B cell (primary cell): ENCODE results near the gene MUC6. TPM values are rescaled to one million over a fixed set of nuclear protein-coding genes. Genes with fewer than 3 reads are reported as not detected.

ENCODE experiments used
- ATAC-seq: fragments of 200-7000 bp; cut with Tn5 transposase; one replicate; pipeline ENCODE4 v1.10.0; 2021; ENCODE audit warnings: low read depth, mild to moderate bottlenecking, moderate number of reproducible peaks, moderate library complexity
- CTCF ChIA-PET: fragments of 350-600 bp; sonication (Branson Sonifier 250); formaldehyde crosslinking; loops from one replicate; lab custom pipeline; 2021; ENCODE audit warnings: antibody characterized with exemption, inconsistent platforms; lab: Charles Lee
- POLR2A ChIA-PET: fragments of 350-600 bp; sonication (Branson Sonifier 250); formaldehyde crosslinking; loops from one replicate; lab custom pipeline; 2021; ENCODE audit warnings: antibody characterized with exemption; lab: Charles Lee
- DNase-seq: peaks from one replicate; pipeline ENCODE4 v3.0.0; 2013
- H2AFZ ChIP-seq: 2 replicates; pipeline ENCODE4 v1.6.1; 2012; ENCODE audit warnings: mild to moderate bottlenecking, low read depth, low read length; ENCODE audit not compliant: insufficient read depth, poor library complexity, severe bottlenecking
- H3K27ac ChIP-seq, 2 donors: 1 replicate in 1 of 2; 2 replicates in 1 of 2; pipeline ENCODE4 v1.5.1; 2012 to 2013; ENCODE audit warnings: low read length in 2 of 2, mild to moderate bottlenecking in 2 of 2, moderate library complexity in 1 of 2
- H3K27me3 ChIP-seq, 4 experiments: fragments of 200-600 bp in 1 of 4; sonication (generic) in 1 of 4; replicated peaks in 1 of 4; 1 replicate in 2 of 4; 2 replicates in 2 of 4; pipeline versions ENCODE4 v1.6.1 to v1.7.0; 2013 to 2016; ENCODE audit warnings: low read length in 3 of 4, mild to moderate bottlenecking in 2 of 4, mixed read lengths in 1 of 4, moderate library complexity in 1 of 4; ENCODE audit not compliant: insufficient read depth in 4 of 4, control insufficient read depth in 3 of 4; ENCODE audit errors: control extremely low read depth in 1 of 4
- H3K36me3 ChIP-seq, 2 experiments: replicated peaks in 1 of 2; 1 replicate in 1 of 2; 2 replicates in 1 of 2; pipeline versions ENCODE4 v1.6.1 to v1.7.1; 2013; ENCODE audit warnings: low read length in 1 of 2; ENCODE audit not compliant: insufficient read depth in 2 of 2, control insufficient read depth in 1 of 2; ENCODE audit errors: control extremely low read depth in 1 of 2, extremely low read depth in 1 of 2
- H3K4me1 ChIP-seq, 2 donors: fragments of 200-600 bp in 1 of 2; sonication (generic) in 1 of 2; 1 replicate in 1 of 2; 2 replicates in 1 of 2; pipeline versions ENCODE4 v1.5.1 to v1.6.1; 2013 to 2017; ENCODE audit warnings: low read length in 2 of 2; ENCODE audit not compliant: control insufficient read depth in 2 of 2, insufficient read depth in 2 of 2
- H3K4me2 ChIP-seq: replicated peaks from 2 replicates; pipeline ENCODE3; 2012; ENCODE audit warnings: mild to moderate bottlenecking, low read depth, low read length; ENCODE audit not compliant: poor library complexity, severe bottlenecking
- H3K4me3 ChIP-seq, 5 experiments: fragments of 200-600 bp in 1 of 5; sonication (generic) in 1 of 5; 1 replicate in 3 of 5; 2 replicates in 2 of 5; pipeline versions ENCODE4 v1.5.1 to v1.7.0; 2011 to 2016; ENCODE audit warnings: low read length in 4 of 5, mild to moderate bottlenecking in 4 of 5, low read depth in 2 of 5, control low read depth in 1 of 5, moderate library complexity in 1 of 5; ENCODE audit not compliant: insufficient read depth in 1 of 5; ENCODE audit errors: control extremely low read depth in 1 of 5, extremely low read depth in 1 of 5
- H3K79me2 ChIP-seq: fragments of 200-600 bp; sonication (generic); one replicate; pipeline ENCODE4 v1.6.0; 2016; ENCODE audit warnings: low read length; ENCODE audit not compliant: control insufficient read depth, insufficient read depth
- H3K9ac ChIP-seq: fragments of 200-600 bp; sonication (generic); 2 replicates; pipeline ENCODE4 v1.6.1; 2017; ENCODE audit warnings: mild to moderate bottlenecking, low read length, moderate library complexity
- H3K9me3 ChIP-seq, 3 donors: one replicate each; pipeline versions ENCODE4 v1.6.1 to v1.7.1; 2013; ENCODE audit warnings: low read length in 2 of 3; ENCODE audit not compliant: control insufficient read depth in 2 of 3, insufficient read depth in 1 of 3; ENCODE audit errors: control extremely low read depth in 1 of 3
- H4K20me1 ChIP-seq: 2 replicates; pipeline ENCODE4 v1.6.0; 2012; ENCODE audit warnings: mild to moderate bottlenecking, low read length; ENCODE audit not compliant: insufficient read depth, control insufficient read depth, poor library complexity, severe bottlenecking
- H3K27ac Mint-ChIP-seq: one replicate; pipeline ENCODE4 v1.8.0; 2021; ENCODE audit warnings: mixed read lengths
- H3K27me3 Mint-ChIP-seq: one replicate; pipeline ENCODE4 v1.8.0; 2021; ENCODE audit warnings: mixed read lengths
- H3K4me1 Mint-ChIP-seq: one replicate; pipeline ENCODE4 v1.8.0; 2021; ENCODE audit warnings: mixed read lengths
- H3K4me3 Mint-ChIP-seq: one replicate; pipeline ENCODE4 v1.8.0; 2021; ENCODE audit warnings: mixed read lengths
- H3K9me3 Mint-ChIP-seq: one replicate; pipeline ENCODE4 v1.8.0; 2022; ENCODE audit warnings: mixed read lengths; ENCODE audit not compliant: insufficient read depth
- EZH2 ChIP-seq: IDR thresholded peaks from 2 replicates; pipeline ENCODE4 v1.6.1; 2012; ENCODE audit warnings: borderline replicate concordance, low read depth, mild to moderate bottlenecking, moderate library complexity, low read length; ENCODE audit not compliant: insufficient read depth, poor library complexity, severe bottlenecking
- WGBS: methylation state at CpG from one replicate; pipeline ENCODE4 v1.1.5; 2013; ENCODE audit warnings: missing lambda C conversion rate; ENCODE audit not compliant: insufficient coverage; 5-methylcytosine and 5-hydroxymethylcytosine counted together
- intact Hi-C: fragments of 100-400 bp; cut with micrococcal nuclease; formaldehyde crosslinking; loops from one replicate; pipeline ENCODE4 v1.10.0; 2022
- polyA plus RNA-seq: library from polyadenylated mRNA; depleted of rRNA; stranded (reverse); fragments of >200 nt; gene quantifications from 2 replicates; pipeline ENCODE4 v1.2.3, GENCODE V29; 2012
- total RNA-seq, 2 donors: library from RNA; stranded (reverse); fragments of 120-200 nt in 1 of 2; gene quantifications; 1 replicate in 1 of 2; 2 replicates in 1 of 2; pipeline versions ENCODE4 v1.2.3 to v1.2.4, GENCODE V29; 2013 to 2022
- TF ChIP-seq, protein P1 (sequence below): fragments of 200-600 bp; IDR thresholded peaks from one replicate; pipeline ENCODE4 v1.8.0; 2022; ENCODE audit warnings: antibody characterized with exemption, mild to moderate bottlenecking

MUC6 gene
- total and polyA plus RNA-seq, 2 donors (not counting 1 experiment from before 2014, with no cell fraction given), result not detected

DNA sequence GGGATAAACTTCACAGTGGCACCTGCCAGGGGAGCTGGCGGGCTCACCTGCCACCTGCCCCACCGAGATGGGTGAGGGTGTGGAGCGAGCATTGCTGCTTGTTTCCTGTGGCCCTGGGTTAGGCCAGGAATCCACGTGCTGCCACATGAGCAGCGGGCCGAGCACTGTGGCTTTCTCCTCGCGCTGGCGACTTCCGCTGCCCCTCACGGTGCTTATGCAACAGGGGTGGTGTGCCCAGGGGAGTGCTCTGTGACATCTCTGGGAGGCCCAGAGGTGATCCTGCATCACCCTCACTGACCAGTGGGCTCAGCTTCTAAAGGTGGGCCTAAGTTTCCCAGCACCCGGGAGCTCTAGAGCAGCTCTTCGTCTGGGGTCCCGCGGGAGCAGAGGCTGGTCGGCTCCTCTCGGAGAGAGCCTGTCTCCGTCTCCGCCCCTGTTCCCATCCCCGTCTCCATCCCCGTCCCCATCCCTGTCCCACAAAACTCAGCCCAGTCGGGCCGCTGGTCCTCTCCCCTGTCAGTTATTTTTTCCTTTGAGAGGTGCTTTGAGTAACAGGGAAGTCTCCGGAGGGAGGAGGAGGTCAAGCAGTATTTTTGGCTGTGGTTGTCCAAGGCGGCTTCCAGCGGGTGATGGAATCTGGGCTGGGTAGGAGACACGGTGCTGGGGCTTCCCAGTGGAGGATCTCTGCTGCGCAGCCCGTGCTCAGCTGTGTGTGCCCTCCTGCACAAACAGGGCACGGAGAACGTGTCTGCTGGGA, 68.3 kb downstream of the MUC6 start:
- Histone ChIP-seq H3K4me3 (no peak overlapping the region), H2AFZ (no peak overlapping the region), H3K27me3 (no peaks in the 10 kb centered on the region), H3K27ac (no peak overlapping the region), H3K9me3 (no peaks in the 10 kb centered on the region), H3K4me2 (no peak overlapping the region), H3K4me1 (peaks cover 6 to 9% of the 10 kb centered on the region in 2 donors), H4K20me1 (peaks cover 20% of the 10 kb centered on the region), H3K36me3 (peaks cover 0 to 32% of the 10 kb centered on the region in 2 experiments), H3K9ac (no peak overlapping the region), H3K79me2 (peaks cover 42% of the 10 kb centered on the region)
- intact Hi-C loops, result no loop called here
- Mint-ChIP-seq H3K27me3 (no peaks in the 10 kb centered on the region), H3K27ac (no peak overlapping the region), H3K4me1 (peaks cover 21% of the 10 kb centered on the region), H3K9me3 (no peaks in the 10 kb centered on the region), H3K4me3 (no peak overlapping the region)
- 82% methylated on average over 25 of the region's 31 CpGs for WGBS
- ChIA-PET POLR2A (no interaction called here), CTCF (no interaction called here)
- DNase-seq (no peak), ATAC-seq (no peak)
- no peak for TF ChIP-seq EZH2
- TF ChIP-seq, protein P1, sequence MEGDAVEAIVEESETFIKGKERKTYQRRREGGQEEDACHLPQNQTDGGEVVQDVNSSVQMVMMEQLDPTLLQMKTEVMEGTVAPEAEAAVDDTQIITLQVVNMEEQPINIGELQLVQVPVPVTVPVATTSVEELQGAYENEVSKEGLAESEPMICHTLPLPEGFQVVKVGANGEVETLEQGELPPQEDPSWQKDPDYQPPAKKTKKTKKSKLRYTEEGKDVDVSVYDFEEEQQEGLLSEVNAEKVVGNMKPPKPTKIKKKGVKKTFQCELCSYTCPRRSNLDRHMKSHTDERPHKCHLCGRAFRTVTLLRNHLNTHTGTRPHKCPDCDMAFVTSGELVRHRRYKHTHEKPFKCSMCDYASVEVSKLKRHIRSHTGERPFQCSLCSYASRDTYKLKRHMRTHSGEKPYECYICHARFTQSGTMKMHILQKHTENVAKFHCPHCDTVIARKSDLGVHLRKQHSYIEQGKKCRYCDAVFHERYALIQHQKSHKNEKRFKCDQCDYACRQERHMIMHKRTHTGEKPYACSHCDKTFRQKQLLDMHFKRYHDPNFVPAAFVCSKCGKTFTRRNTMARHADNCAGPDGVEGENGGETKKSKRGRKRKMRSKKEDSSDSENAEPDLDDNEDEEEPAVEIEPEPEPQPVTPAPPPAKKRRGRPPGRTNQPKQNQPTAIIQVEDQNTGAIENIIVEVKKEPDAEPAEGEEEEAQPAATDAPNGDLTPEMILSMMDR, result no peak

DNA sequence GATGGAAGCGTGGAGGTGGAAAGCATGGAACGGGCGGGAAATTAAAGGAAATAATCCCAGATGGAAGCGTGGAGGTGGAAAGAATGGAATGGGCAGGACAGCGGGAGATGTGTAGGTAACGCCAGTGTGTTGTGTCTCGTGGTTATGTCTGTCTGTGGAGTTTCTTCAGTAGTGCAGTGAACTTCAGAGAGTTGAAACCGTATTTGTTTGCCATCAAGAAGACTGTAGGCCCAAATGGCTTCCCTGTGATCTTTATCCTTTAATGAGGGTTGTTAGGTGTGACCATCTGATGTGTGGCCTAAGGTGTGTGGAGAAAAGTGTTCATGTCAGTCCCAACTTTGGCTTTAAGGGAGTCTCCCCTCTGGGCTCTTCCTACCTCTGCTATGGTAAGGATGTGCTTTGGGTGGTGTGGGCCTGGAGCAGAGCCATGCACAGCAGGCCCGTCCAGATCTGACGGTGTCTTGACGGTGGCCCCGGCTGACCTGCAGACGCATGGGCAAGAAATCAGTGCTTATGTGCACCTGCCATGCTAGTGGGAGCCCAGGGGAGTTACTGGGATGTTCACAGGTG, 71.2 kb downstream of the MUC6 start:
- Histone ChIP-seq H3K79me2 (peaks cover 25% of the 10 kb centered on the region), H3K4me3 (no peak overlapping the region), H3K27me3 (no peaks in the 10 kb centered on the region), H3K27ac (no peak overlapping the region), H2AFZ (no peak overlapping the region), H3K9me3 (no peaks in the 10 kb centered on the region), H3K36me3 (peaks cover 0 to 22% of the 10 kb centered on the region in 2 experiments), H3K4me1 (peaks cover 0 to 7% of the 10 kb centered on the region in 2 donors), H3K4me2 (no peak overlapping the region), H3K9ac (no peak overlapping the region), H4K20me1 (peaks cover 18% of the 10 kb centered on the region)
- H3K27me3 Mint-ChIP-seq, result no peaks in the 10 kb centered on the region
- ChIA-PET CTCF (no interaction called here), POLR2A (no interaction called here)
- TF ChIP-seq, protein P1, result no peak
- TF ChIP-seq EZH2, result no peak
- peaks cover 14% of the 10 kb centered on the region for H3K4me1 Mint-ChIP-seq
- ATAC-seq, result peak; percentile 21
- DNase-seq, result no peak
- intact Hi-C loops, result no loop called here
- H3K27ac Mint-ChIP-seq, result no peak overlapping the region
- 94% methylated on average over 7 of the region's 13 CpGs for WGBS
- H3K4me3 Mint-ChIP-seq, result no peak overlapping the region
- no peaks in the 10 kb centered on the region for H3K9me3 Mint-ChIP-seq
